GM12878 (cell line): ENCODE data around the gene ALAD.

Source experiments
- BHLHE40 ChIP-seq, 2 experiments: fragments of 450-650 bp in 1 of 2; IDR thresholded peaks; 2 replicates each; pipeline ENCODE4 v1.6.1; 2011 to 2017; ENCODE audit warnings: low read depth in 2 of 2, borderline replicate concordance in 1 of 2, improper control_type of control experiment in 1 of 2, low read length in 1 of 2, mild to moderate bottlenecking in 1 of 2
- CUX1 ChIP-seq: IDR thresholded peaks from 2 replicates; pipeline ENCODE4 v1.6.1; 2012; ENCODE audit warnings: improper control_type of control experiment, low read depth, low read length; ENCODE audit not compliant: insufficient replicate concordance
- FOS ChIP-seq: IDR thresholded peaks from 3 replicates; pipeline ENCODE4 v1.6.1; 2011; ENCODE audit warnings: borderline replicate concordance; ENCODE audit not compliant: insufficient read length; ENCODE audit errors: extremely low read depth
- HCFC1 ChIP-seq: fragments of 150-350 bp; IDR thresholded peaks from 2 replicates; pipeline ENCODE4 v1.6.1; 2014; ENCODE audit warnings: low read length
- MXI1 ChIP-seq: fragments of 150-350 bp; IDR thresholded peaks from 2 replicates; pipeline ENCODE4 v1.6.1; 2011; ENCODE audit warnings: low read depth, mild to moderate bottlenecking, inconsistent platforms, low read length, improper control_type of control experiment
- POLR2A ChIP-seq: IDR thresholded peaks from 2 replicates; pipeline ENCODE4 v1.6.1; 2011; ENCODE audit warnings: low read depth, mild to moderate bottlenecking, low read length
- POLR2AphosphoS5 ChIP-seq: IDR thresholded peaks from 2 replicates; pipeline ENCODE4 v1.6.1; 2011; ENCODE audit warnings: mild to moderate bottlenecking, low read length, inconsistent platforms
- SP1 ChIP-seq: IDR thresholded peaks from one replicate; pipeline ENCODE4 v1.6.1; 2011; ENCODE audit warnings: low read depth, low read length
- ZBTB11 ChIP-seq: fragments of 450-650 bp; formaldehyde crosslinking; IDR thresholded peaks from 2 replicates; pipeline ENCODE4 v1.5.0; 2022; ENCODE audit warnings: mild to moderate bottlenecking, missing genetic modification characterization

GRCh38 chr9:113349066-113349444 is 52.0 kb downstream of the ALAD start:
- TF ChIP-seq CUX1 (no peak), POLR2A (no peak), POLR2AphosphoS5 (no peak), HCFC1 (no peak), FOS (no peak), ZBTB11 (CRISPR knock-in tag) (no peak), BHLHE40 (IDR thresholded peaks at IDR 0.05; ENCODE audit: borderline replicate concordance in 1 of 2, low read depth in 2 of 2, low read length in 1 of 2) (no peak), SP1 (no peak), MXI1 (no peak)
